ENCODE measurements around the gene SBF2.

SBF2 gene

GRCh38 chr11:9765320-9766101 lies 528.5 kb downstream of the SBF2 start:
- in situ Hi-C loops (cut with HindIII; ENCODE audit: low pct_ligation_motif_present, low pct_unique_long_range_greater_than_20kb, low sequenced_read_pairs), result no loop called here
- DNase-seq, result peak; percentile 38

- in situ Hi-C loops (cut with HindIII; ENCODE audit: low pct_ligation_motif_present, low pct_unique_long_range_greater_than_20kb, low sequenced_read_pairs), result no loop called here
- DNase-seq, result no peak
Observed at GRCh38 chr11:9763301-9763700, 530.7 kb downstream of the SBF2 start.

- in situ Hi-C loops (cut with HindIII; ENCODE audit: low pct_ligation_motif_present, low pct_unique_long_range_greater_than_20kb, low sequenced_read_pairs), result no loop called here
- DNase-seq, result no peak
Observed at GRCh38 chr11:9762531-9762930, 531.5 kb downstream of the SBF2 start.

GRCh38 chr11:9761441-9761945 lies 532.5 kb downstream of the SBF2 start:
- in situ Hi-C loops (cut with HindIII; ENCODE audit: low pct_ligation_motif_present, low pct_unique_long_range_greater_than_20kb, low sequenced_read_pairs), result no loop called here
- no peak for DNase-seq

- in situ Hi-C loops (cut with HindIII; ENCODE audit: low pct_ligation_motif_present, low pct_unique_long_range_greater_than_20kb, low sequenced_read_pairs), result no loop called here
- DNase-seq, result peak; percentile 78
Observed at GRCh38 chr11:9760193-9760575, 533.8 kb downstream of the SBF2 start.

- peak; percentile 97 for DNase-seq
- in situ Hi-C loops (cut with HindIII; ENCODE audit: low pct_ligation_motif_present, low pct_unique_long_range_greater_than_20kb, low sequenced_read_pairs), result no loop called here
Observed at GRCh38 chr11:9759519-9760192, 534.4 kb downstream of the SBF2 start.

- DNase-seq, result peak; percentile 77
- in situ Hi-C loops (cut with HindIII; ENCODE audit: low pct_ligation_motif_present, low pct_unique_long_range_greater_than_20kb, low sequenced_read_pairs), result no loop called here
Observed at GRCh38 chr11:9758637-9759518, 535.1 kb downstream of the SBF2 start.

GRCh38 chr11:9757809-9758636 lies 536.0 kb downstream of the SBF2 start:
- in situ Hi-C loops (cut with HindIII; ENCODE audit: low pct_ligation_motif_present, low pct_unique_long_range_greater_than_20kb, low sequenced_read_pairs), result no loop called here
- DNase-seq, result peak; percentile 77

GRCh38 chr11:9756878-9757277 lies 537.1 kb downstream of the SBF2 start:
- in situ Hi-C loops (cut with HindIII; ENCODE audit: low pct_ligation_motif_present, low pct_unique_long_range_greater_than_20kb, low sequenced_read_pairs), result no loop called here
- DNase-seq, result no peak

- in situ Hi-C loops (cut with HindIII; ENCODE audit: low pct_ligation_motif_present, low pct_unique_long_range_greater_than_20kb, low sequenced_read_pairs), result no loop called here
- DNase-seq, result no peak
Observed at GRCh38 chr11:9756461-9756860, 537.6 kb downstream of the SBF2 start.

- DNase-seq, result no peak
- in situ Hi-C loops (cut with HindIII; ENCODE audit: low pct_ligation_motif_present, low pct_unique_long_range_greater_than_20kb, low sequenced_read_pairs), result no loop called here
Observed at GRCh38 chr11:9755561-9756185, 538.3 kb downstream of the SBF2 start.

- in situ Hi-C loops (cut with HindIII; ENCODE audit: low pct_ligation_motif_present, low pct_unique_long_range_greater_than_20kb, low sequenced_read_pairs), result no loop called here
Observed at GRCh38 chr11:9754010-9754471, 540.0 kb downstream of the SBF2 start.

GRCh38 chr11:9753021-9753420 lies 541.0 kb downstream of the SBF2 start:
- peak; percentile 44 for DNase-seq
- in situ Hi-C loops (cut with HindIII; ENCODE audit: low pct_ligation_motif_present, low pct_unique_long_range_greater_than_20kb, low sequenced_read_pairs), result no loop called here

More at GRCh38 chr11:9754010-9754471, 540.0 kb downstream of the SBF2 start:
- no peak for DNase-seq

- DNase-seq, result no peak
- in situ Hi-C loops (cut with HindIII; ENCODE audit: low pct_ligation_motif_present, low pct_unique_long_range_greater_than_20kb, low sequenced_read_pairs), result no loop called here
Observed at GRCh38 chr11:9752091-9752490, 541.9 kb downstream of the SBF2 start.

- DNase-seq, result no peak
Observed at GRCh38 chr11:9750551-9750950, 543.5 kb downstream of the SBF2 start.

GRCh38 chr11:9748361-9748970 lies 545.6 kb downstream of the SBF2 start:
- DNase-seq, result peak; percentile 87
- in situ Hi-C loops (cut with HindIII; ENCODE audit: low pct_ligation_motif_present, low pct_unique_long_range_greater_than_20kb, low sequenced_read_pairs), result no loop called here

More at GRCh38 chr11:9750551-9750950, 543.5 kb downstream of the SBF2 start:
- in situ Hi-C loops (cut with HindIII; ENCODE audit: low pct_ligation_motif_present, low pct_unique_long_range_greater_than_20kb, low sequenced_read_pairs), result no loop called here

GRCh38 chr11:9747828-9748227 lies 546.2 kb downstream of the SBF2 start:
- in situ Hi-C loops (cut with HindIII; ENCODE audit: low pct_ligation_motif_present, low pct_unique_long_range_greater_than_20kb, low sequenced_read_pairs), result no loop called here
- no peak for DNase-seq
